PC-3 (cell line): ENCODE data around the gene BCL2L13.

ENCODE experiments used
- CTCF ChIP-seq: fragments of 300-600 bp; sonication (generic); conservative IDR thresholded peaks from 2 replicates; pipeline ENCODE4 v1.5.1; 2017; ENCODE audit warnings: antibody characterized with exemption, low read depth, mild to moderate bottlenecking, low read length
- EZH2 ChIP-seq: fragments of 300-600 bp; sonication (generic); IDR thresholded peaks from one replicate; pipeline ENCODE4 v1.6.1; 2017; ENCODE audit warnings: antibody characterized with exemption, mild to moderate bottlenecking, low read length; ENCODE audit not compliant: unreplicated experiment
- EZH2phosphoT487 ChIP-seq: fragments of 300-600 bp; sonication (generic); IDR thresholded peaks from 2 replicates; pipeline ENCODE4 v1.6.1; 2018; ENCODE audit warnings: mild to moderate bottlenecking, antibody characterized with exemption, low read length, borderline replicate concordance

GRCh38 chr22:17777005-17777716, 138.6 kb downstream of the BCL2L13 start:
- TF ChIP-seq CTCF (no peak), EZH2phosphoT487 (no peak), EZH2 (no peak)
